HL-60/S4 treated with retinoic acid at 250 ng/mL for 4 days and 3 days (cell line): Measurements from ENCODE around the gene TMC2.
"Not testable (repeated sequence)": the region's sequence is repeated elsewhere in the genome, so short reads cannot be mapped to it uniquely, and the experiment has no call there.

Experiments used
- in situ Hi-C: fragments of 300-500 bp; cut with MboI; formaldehyde crosslinking; loops from 2 replicates; pipeline ENCODE4 v1.7.0; 2022; ENCODE audit warnings: low sequenced_read_pairs

The TMC2 gene

GRCh38 chr20:2524709-2525506 is 11.5 kb upstream of the TMC2 start:
- in situ Hi-C loops: no loop called here

GRCh38 chr20:2526218-2526583 is 10.2 kb upstream of the TMC2 start:
- in situ Hi-C loops: not testable (repeated sequence)

- in situ Hi-C loops: no loop called here
These were observed 8.6 kb upstream of the TMC2 start for GRCh38 chr20:2527762-2528161.

- in situ Hi-C loops: no loop called here
These were observed 7.6 kb upstream of the TMC2 start for GRCh38 chr20:2528671-2529271.

GRCh38 chr20:2533118-2533517 is 3.3 kb upstream of the TMC2 start:
- in situ Hi-C loops: no loop called here

- in situ Hi-C loops: no loop called here
These were observed 438 bp upstream of the TMC2 start for GRCh38 chr20:2535711-2536559.

- in situ Hi-C loops: no loop called here
These were observed 728 bp downstream of the TMC2 start for GRCh38 chr20:2537101-2537500.

GRCh38 chr20:2538356-2538755 is 2.0 kb downstream of the TMC2 start:
- in situ Hi-C loops: no loop called here

GRCh38 chr20:2538931-2539720 is 2.8 kb downstream of the TMC2 start:
- in situ Hi-C loops: no loop called here

GRCh38 chr20:2541940-2542339 is 5.6 kb downstream of the TMC2 start:
- in situ Hi-C loops: no loop called here

- in situ Hi-C loops: no loop called here
These were observed 6.0 kb downstream of the TMC2 start for GRCh38 chr20:2542361-2542760.

- in situ Hi-C loops: no loop called here
These were observed 7.8 kb downstream of the TMC2 start for GRCh38 chr20:2544211-2544610.

GRCh38 chr20:2545594-2545993 is 9.2 kb downstream of the TMC2 start:
- in situ Hi-C loops: no loop called here

GRCh38 chr20:2557873-2558580 is 21.7 kb downstream of the TMC2 start:
- in situ Hi-C loops: no loop called here

- in situ Hi-C loops: no loop called here
These were observed 22.4 kb downstream of the TMC2 start for GRCh38 chr20:2558581-2559278.

- in situ Hi-C loops: no loop called here
These were observed 22.9 kb downstream of the TMC2 start for GRCh38 chr20:2559279-2559626.

- in situ Hi-C loops: no loop called here
These were observed 23.3 kb downstream of the TMC2 start for GRCh38 chr20:2559651-2560050.

- in situ Hi-C loops: no loop called here
These were observed 26.7 kb downstream of the TMC2 start for GRCh38 chr20:2563116-2563515.

GRCh38 chr20:2564406-2564805 is 28.0 kb downstream of the TMC2 start:
- in situ Hi-C loops: no loop called here

- in situ Hi-C loops: no loop called here
These were observed 39.3 kb downstream of the TMC2 start for GRCh38 chr20:2575682-2576081.
